GM12891 (cell line): ENCODE measurements around the gene PFKFB2.

Source experiments
- POU2F2 ChIP-seq: IDR thresholded peaks from 2 replicates; pipeline ENCODE4 v1.6.1; 2011; ENCODE audit warnings: low read depth, mild to moderate bottlenecking, control low read depth, low read length, moderate library complexity
- TAF1 ChIP-seq: IDR thresholded peaks from 2 replicates; pipeline ENCODE4 v1.6.1; 2011; ENCODE audit warnings: low read depth, low read length, control low read depth

DNA sequence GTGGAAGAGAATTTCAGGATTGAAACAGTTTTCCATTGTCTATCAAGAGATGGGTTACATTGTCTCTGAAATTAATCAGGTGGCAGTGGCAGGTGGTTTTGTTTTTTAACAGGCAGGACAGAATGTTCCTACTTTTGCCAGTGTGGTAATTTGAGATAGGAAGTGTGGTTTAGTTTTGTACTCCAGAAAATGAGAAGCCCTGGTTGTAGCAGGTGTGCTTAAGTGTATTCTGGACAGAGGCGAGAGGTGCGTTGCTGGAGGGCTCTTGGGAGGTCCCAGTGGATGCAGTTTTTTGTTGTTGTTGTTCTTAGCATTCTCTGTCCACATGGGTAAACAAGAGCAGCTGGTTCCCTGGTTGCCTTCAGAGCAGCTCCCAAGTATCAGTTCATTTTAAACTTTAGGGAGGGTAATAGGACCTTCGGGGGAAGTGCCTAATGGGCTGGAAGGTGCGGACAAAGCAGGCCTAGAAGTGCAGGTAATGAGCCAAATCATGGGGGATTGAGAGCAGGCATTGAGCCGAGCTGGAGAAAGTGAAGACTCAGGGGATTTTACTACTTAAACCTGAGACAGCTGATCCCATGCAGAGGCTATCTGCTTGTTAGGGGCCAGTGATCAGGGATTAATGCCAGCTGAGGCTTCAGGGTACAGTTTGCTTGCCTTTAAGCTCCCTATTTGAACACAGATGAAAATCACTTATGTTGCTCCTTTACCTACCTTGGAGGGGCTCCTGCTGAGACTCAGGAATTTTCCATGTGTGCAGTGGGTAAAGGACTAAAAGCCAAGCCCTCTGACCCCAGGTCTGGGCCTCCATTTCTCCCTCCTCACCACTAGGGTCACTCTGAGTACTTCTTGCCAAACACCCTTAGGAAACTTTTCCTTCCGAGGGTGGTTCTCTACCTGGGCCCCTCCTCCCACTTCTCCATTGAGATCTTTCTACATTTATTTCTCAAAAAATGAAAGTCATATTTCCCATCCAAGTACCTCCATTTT, 6.1 kb downstream of the PFKFB2 start:
- TF ChIP-seq POU2F2, result no peak
- no peak for TF ChIP-seq TAF1
